NCI-H345 treated with DMSO at 0.1 percent for 48 hours (cell line): Measurements from ENCODE around the gene DHRS9.
A peak's percentile ranks its signal among the peaks of the same experiment; 100 is the strongest.

ENCODE experiments used
- DNase-seq: peaks from one replicate; lab custom pipeline; 2025; ENCODE audit not compliant: unreplicated experiment; lab: John Stamatoyannopoulos, UW

The DHRS9 gene

GRCh38 chr2:169093535-169093934 lies 24.2 kb downstream of the DHRS9 start:
- no peak for DNase-seq

DNA sequence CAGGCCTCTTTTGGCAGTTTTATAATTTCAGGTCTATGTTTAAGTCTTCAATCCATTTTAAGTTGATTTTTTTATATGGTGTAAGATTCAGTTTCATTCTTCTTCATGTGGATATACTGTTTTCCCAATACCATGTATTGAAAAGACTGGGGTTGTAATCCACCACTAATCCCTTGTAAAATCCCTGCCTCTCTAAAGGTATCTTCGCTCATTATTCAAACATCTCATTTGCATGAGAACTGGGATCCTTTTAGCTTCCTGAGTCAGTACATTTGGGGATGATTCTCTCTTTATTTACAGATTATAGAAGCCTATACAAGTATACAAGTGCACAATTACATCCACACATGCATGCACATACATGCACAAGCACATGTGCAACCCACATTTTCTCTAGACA lies 25.3 kb downstream of the DHRS9 start:
- no peak for DNase-seq

DNA sequence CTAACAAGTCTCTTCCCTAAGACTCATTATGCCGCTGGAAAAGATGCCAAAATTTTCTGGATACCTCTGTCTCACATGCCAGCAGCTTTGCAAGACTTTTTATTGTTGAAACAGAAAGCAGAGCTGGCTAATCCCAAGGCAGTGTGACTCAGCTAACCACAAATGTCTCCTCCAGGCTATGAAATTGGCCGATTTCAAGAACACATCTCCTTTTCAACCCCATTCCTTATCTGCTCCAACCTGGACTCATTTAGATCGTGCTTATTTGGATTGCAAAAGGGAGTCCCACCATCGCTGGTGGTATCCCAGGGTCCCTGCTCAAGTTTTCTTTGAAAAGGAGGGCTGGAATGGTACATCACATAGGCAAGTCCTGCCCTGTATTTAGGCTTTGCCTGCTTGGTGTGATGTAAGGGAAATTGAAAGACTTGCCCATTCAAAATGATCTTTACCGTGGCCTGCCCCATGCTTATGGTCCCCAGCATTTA lies 26.3 kb downstream of the DHRS9 start:
- no peak for DNase-seq

- DNase-seq, result no peak
Observed at GRCh38 chr2:169104848-169105247, 35.5 kb downstream of the DHRS9 start.

DNA sequence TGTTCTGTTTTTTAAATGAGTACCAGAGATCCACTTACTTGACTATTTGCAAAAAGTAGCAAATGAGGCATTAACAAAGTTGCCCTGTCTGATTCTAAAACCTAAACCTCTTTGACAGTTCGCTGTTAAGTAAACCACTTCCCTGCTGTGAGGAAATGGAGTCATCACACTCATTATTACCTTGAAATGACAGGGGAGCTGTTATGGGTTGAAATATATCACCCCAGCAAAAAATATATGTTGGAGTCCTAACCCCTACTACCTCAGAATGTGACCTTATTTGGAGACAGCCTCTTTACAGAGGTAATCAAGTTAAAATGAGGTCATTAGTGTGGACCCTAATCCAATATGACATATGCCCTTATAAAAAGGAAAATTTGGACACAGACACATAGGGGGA lies 36.1 kb downstream of the DHRS9 start:
- DNase-seq, result no peak

DNA sequence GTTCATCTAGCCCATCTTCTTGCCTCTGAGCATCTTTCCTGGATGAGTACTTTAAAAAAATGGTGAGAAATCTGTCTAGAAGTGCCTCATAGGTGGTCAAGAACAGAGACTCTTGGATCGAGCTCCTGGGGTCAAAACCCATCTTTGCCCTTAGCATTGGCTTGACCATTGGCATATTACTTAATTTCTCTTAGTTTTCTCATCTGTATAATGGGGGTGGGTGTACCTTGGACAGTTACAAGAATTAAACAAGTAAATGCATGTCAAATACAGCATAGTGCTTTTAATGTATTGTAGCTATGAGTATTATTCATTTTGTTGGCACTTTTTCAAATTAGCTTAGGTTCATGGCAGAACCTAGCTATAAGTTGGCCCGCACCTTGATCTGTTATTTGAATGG lies 36.8 kb downstream of the DHRS9 start:
- no peak for DNase-seq

DNA sequence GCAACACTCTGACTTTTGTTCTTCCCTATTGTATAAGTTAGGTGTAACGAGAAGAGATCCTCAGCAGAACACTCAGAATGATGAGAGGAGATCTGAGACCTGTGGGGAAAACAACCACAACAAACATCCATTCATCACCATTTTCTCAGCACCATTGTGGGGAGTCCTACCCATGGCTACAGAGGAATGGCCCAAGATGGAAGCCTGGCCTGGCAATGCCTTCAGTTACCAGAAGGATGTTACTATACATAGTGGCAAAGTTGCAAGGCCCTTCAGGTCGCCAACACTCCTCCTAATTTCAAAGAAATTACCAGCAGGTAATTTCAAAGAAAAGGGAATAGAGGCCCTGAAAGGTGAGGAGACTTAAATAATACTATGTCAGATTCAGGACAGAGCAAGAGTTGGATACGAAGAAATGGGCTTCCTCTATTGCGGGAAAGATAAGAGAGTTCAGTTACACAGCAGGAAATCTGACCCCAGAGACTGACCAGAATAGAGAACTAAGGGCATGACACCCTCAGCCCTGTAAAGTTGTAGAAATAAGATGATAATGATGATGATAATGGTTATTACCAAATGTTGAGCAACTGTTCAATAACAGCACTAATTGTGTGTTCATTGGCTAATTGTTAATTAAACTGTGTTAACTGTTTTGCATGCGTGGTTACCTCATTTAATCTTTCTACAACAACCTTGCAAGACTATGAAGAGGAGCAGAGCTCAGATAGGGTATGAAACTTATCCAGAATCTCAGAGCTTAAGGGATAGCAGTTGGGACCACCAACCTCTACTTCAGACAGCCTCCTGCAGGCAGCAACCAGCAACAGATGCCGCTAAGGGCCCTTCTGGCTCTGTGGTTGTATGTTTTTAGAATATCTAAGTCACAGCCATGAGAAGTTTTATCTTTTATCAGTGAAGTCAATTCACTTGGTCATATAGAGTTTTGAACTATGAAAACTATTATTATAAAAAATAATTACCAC lies 37.5 kb downstream of the DHRS9 start:
- DNase-seq, result no peak

GRCh38 chr2:169107645-169108044 lies 38.3 kb downstream of the DHRS9 start:
- no peak for DNase-seq

DNA sequence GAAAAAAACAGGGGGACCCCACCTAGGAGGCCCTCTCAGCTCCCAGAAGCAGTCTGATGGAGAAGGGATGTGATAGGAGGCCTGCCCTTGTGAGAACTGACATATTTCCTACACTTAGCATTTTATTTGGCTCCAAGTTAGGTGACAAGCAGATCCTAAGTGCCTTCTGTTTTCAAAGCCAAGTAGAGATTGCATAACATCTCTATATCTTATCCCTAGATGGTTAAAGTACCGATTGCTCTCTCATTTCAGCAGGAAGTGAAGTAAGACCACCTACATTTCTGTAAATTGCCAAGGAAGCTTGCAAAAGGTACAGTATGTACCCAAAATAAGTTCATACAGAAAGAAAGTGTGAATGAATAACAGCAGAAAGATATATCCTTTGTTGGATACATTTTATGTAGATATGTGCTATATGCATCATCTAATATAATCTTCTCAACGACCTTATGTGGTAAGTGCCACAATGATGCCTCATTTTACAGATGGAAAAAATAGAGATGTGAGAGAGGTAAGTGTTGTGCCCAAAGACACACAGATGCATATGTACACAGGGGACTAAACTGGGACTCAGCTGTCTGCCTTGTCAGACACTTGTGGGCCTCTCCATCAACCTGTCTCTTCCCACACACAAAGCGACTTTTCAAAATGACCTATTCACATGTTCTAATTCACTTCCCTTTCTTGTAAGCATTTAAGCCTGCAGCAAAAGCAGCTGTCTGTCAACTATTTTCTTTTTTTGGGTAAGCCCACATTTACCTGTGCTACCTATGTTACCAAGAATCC lies 38.9 kb downstream of the DHRS9 start:
- DNase-seq, result no peak

DNA sequence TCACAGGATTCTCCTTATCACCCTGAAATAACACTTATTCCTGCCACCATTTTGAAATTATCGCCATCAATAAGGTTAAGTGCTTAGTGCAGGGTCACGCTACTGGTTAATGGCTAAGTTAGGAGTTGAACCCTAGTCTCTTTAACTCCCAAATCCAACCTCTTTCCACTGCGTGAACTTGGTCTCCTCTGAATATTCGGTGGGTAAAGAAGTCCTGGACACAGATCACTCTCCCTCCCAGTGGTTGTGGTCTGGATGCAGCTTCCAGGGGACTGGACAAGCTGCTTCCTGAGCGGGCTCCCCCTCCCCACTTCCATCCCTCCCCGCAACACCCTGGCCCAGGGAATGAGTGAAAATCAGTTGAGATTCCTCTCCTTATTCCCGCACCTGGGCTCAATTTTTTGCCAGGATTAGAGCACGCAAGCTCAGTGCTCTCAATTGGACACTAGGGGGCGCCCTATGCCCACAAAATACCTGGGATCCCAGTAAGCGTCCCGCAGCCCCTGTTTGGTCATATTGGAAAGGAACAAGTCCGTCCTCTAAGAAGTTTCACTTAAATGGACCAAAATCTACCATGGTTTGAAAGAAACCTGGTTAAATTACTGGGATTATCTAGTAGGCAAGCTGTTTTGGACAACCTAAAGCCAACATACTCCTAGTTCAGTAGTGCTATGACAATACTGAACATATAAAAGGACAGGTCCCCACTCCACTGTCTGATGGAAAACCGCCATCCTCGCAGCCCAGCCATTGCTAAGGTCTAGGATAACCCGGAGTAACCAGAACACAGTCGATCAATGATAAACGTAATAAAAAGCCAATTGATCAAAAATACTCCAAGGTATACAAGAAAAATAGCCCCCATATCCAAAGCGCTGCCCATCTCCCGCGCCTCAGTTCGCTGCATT lies 40.4 kb downstream of the DHRS9 start:
- DNase-seq, result peak; percentile 56

GRCh38 chr2:169110419-169110818 lies 41.1 kb downstream of the DHRS9 start:
- no peak for DNase-seq

DNA sequence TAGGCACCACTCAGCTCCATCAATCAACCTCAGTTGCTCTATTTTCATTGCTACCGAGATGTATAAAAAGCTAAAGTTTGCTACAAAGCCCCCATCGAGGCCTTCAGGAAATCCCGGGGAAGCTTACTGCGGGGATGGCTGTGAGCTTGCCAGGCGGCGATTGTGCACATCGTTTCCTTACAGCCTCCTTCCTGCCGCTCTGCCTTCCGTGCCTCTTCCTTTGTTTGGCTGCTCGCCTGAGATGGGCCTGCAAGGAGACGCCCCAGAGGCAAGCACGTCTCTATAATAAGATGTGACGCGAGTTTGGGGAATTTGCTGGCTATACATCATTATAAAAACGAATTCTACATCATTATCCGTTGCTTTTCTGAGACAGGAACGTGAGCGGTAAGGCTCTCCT lies 41.6 kb downstream of the DHRS9 start:
- DNase-seq, result no peak

DNA sequence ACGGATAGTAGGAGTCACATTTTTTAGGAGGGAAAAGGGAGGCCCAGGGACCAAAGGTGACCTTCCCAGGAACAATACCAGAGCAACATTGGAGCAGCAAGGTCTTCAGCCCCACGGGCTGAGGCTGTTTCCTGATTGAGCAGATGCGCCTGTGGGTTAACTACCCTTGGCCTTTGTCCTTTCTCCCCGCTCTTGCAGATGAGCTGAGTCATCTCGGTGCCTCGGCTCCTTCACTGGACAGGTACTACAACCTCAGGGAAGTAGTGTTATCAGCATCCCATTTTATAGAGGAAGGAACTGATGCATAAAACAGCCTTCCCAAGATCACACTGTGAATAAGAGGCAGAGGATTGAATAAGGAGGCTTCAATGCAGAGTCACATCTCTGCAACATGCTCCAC lies 43.5 kb downstream of the DHRS9 start:
- DNase-seq, result no peak

DNA sequence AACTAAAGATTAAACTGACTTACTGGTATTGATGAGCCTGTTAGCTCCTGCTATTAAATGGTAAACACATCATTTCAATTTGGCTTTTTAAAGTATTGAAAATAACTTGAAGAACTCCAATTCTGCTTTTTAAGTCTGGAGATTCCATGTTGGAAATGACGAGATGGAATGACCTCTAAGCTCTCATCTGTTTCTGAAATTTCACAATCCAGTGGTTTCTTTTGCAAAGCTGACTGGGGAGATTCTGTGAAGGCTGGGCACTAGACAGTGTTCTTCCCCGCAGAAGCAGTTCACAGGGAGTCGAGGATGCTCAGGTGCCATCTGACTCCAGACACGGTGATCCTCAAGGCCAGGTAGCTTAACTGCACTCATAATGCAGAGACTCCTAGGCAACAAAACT lies 44.7 kb downstream of the DHRS9 start:
- DNase-seq, result no peak

DNA sequence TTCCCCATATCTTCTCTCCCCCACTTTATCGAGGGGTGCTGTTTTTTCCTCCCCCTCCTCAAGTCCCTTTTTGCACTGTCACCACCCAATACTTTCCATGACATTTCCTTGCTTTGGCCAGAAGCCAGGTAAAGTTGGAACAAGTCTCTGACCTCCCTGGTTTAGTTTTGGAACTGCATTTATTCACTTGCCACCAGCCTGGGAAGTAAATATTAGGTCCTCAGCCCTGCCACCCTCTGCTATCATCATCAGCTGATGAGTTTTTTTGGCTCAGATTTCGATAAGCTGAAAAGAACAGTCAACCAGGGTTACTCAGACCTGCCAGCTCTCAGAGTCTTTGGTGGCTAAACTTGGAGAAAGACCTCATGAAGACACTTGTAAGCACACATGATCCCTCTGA lies 47.0 kb downstream of the DHRS9 start:
- no peak for DNase-seq

DNA sequence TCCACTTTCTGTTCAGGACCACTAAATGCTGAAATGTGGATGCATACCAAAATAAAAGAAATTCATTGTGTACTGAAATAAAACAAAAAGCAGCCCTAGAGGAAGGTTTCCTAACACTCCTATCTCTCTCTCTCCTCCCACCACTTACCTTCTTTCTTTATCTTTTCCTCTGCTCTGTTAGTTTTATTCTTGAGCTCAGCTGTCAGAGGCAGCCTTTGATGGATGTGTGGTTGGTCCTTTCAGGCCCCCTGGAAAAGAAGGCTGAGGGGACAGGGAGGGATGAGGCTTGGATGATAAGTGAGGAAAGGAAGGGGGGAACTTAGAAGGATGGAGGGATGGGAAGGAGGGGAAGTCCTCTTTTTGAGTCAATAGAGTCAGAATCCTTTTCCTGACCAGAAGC lies 47.6 kb downstream of the DHRS9 start:
- DNase-seq, result no peak

DNA sequence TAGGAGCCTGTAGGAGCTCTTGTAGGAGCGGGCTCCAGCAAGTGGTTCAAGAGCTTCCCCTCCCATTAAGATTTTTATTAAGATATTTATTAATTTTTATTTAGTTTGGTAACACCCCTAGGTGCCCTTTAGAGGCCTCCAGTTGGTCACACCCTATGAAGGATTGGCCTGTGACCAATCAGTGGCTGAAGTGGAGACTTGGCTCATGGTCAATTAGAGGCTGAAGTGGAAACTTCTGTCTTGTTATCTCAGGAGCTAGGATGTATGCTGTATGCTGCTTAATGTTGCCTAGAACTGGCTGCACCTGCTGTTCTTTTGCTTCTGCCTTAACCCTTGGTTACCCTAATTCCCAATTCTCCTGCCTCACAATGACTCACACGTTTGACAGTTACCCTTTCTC lies 48.7 kb downstream of the DHRS9 start:
- DNase-seq, result no peak

GRCh38 chr2:169119123-169119760 lies 49.9 kb downstream of the DHRS9 start:
- no peak for DNase-seq

DNA sequence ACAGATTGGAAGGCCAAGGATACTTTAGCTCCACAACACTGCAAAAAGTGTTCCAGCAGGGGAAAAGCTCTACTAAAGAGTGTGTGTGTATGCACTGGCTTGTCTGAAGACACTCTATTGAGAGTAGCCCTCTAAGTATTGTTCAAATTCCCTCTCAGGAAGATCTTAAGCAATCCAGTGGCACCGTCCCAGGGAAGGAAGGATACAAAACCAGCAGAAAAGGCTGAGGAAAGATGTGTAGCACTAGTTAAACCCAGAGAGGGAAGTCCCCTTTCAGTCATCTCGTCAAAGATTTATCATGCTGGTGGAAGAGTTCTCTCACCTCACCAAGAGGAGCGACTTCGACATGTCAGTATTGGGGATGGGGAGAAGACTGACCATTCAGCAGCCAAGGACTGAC lies 50.5 kb downstream of the DHRS9 start:
- no peak for DNase-seq

GRCh38 chr2:169129703-169130243 lies 60.4 kb downstream of the DHRS9 start:
- DNase-seq, result no peak
